Measurements from ENCODE around the gene CHPF. TPM values are rescaled to one million over a fixed set of nuclear protein-coding genes. Genes with fewer than 3 reads are reported as not detected.

CHPF gene
- total RNA-seq, 2 experiments from 2014 or later, result 6.5 to 7.1 TPM

GRCh38 chr2:219555956-219556355 is 12.3 kb upstream of the CHPF start:
- Mint-ChIP-seq H3K4me1 (ENCODE audit: low read depth) (peaks cover 17% of the 10 kb centered on the region), H3K27ac (no peak overlapping the region), H3K9me3 (no peaks in the 10 kb centered on the region), H3K4me3 (no peak overlapping the region), H3K36me3 (ENCODE audit: low read depth) (no peaks in the 10 kb centered on the region), H3K27me3 (peaks cover 50% of the 10 kb centered on the region)
- DNase-seq (no peak), ATAC-seq (ENCODE audit: poor library complexity) (no peak)
- no peak for TF ChIP-seq CTCF (IDR thresholded peaks at IDR 0.05)
- Histone ChIP-seq H3K27ac (ENCODE audit: low read depth in 1 of 2, low read length in 2 of 2) (no peak overlapping the region), H3K27me3 (ENCODE audit: control insufficient read depth in 1 of 2, insufficient read depth in 2 of 2, low read length in 2 of 2) (peaks cover 35 to 46% of the 10 kb centered on the region in 2 experiments), H3K36me3 (ENCODE audit: insufficient read depth, low read length) (no peaks in the 10 kb centered on the region), H3K4me1 (ENCODE audit: insufficient read depth, low read length) (peaks cover 24% of the 10 kb centered on the region), H3K9me3 (ENCODE audit: control insufficient read depth in 1 of 2, insufficient read depth in 1 of 2, low read length in 2 of 2) (peaks cover 0 to 26% of the 10 kb centered on the region in 2 experiments), H3K4me3 (ENCODE audit: low read length) (no peak overlapping the region)
- intact Hi-C loops (cut with DNase I, micrococcal nuclease), result no loop called here
- CTCF ChIA-PET, result interaction anchor here (0.6 kb wide), 1 partner anchor 60 kb away, joined by 3 read pairs; a partner anchor contains a TSS
- POLR2A ChIA-PET, result no interaction called here

GRCh38 chr2:219554350-219554749 is 10.7 kb upstream of the CHPF start:
- Mint-ChIP-seq H3K4me3 (peak overlapping the region; percentile 51), H3K27ac (no peak overlapping the region), H3K36me3 (ENCODE audit: low read depth) (no peaks in the 10 kb centered on the region), H3K27me3 (peaks cover 51% of the 10 kb centered on the region), H3K4me1 (ENCODE audit: low read depth) (peaks cover 17% of the 10 kb centered on the region), H3K9me3 (no peaks in the 10 kb centered on the region)
- CTCF ChIA-PET, result no interaction called here
- H3K9me3 ChIP-seq (ENCODE audit: control insufficient read depth in 1 of 2, insufficient read depth in 1 of 2, low read length in 2 of 2), result peaks cover 0 to 31% of the 10 kb centered on the region in 2 experiments
- TF ChIP-seq CTCF (IDR thresholded peaks at IDR 0.05), result no peak
- ATAC-seq (ENCODE audit: poor library complexity) (no peak), DNase-seq (peak in 1 of 14 experiments; percentile 22)
- peaks cover 35 to 53% of the 10 kb centered on the region in 2 experiments for H3K27me3 ChIP-seq (ENCODE audit: control insufficient read depth in 1 of 2, insufficient read depth in 2 of 2, low read length in 2 of 2)
- H3K4me1 ChIP-seq (ENCODE audit: insufficient read depth, low read length), result peaks cover 24% of the 10 kb centered on the region
- intact Hi-C loops (cut with DNase I, micrococcal nuclease), result no loop called here
- no peak overlapping the region for H3K27ac ChIP-seq (ENCODE audit: low read depth in 1 of 2, low read length in 2 of 2)
- H3K36me3 ChIP-seq (ENCODE audit: insufficient read depth, low read length), result no peaks in the 10 kb centered on the region
- no peak overlapping the region for H3K4me3 ChIP-seq (ENCODE audit: low read length)
- POLR2A ChIA-PET, result no interaction called here

- peak in 1 of 14 experiments; percentile 28 for DNase-seq
- no peaks in the 10 kb centered on the region for H3K36me3 ChIP-seq (ENCODE audit: insufficient read depth, low read length)
- Mint-ChIP-seq H3K4me3 (peak overlapping the region; percentile 86), H3K27ac (no peak overlapping the region), H3K36me3 (ENCODE audit: low read depth) (no peaks in the 10 kb centered on the region), H3K27me3 (peaks cover 53% of the 10 kb centered on the region), H3K9me3 (no peaks in the 10 kb centered on the region), H3K4me1 (ENCODE audit: low read depth) (peaks cover 17% of the 10 kb centered on the region)
- intact Hi-C loops (cut with DNase I, micrococcal nuclease), result no loop called here
- ChIA-PET POLR2A (no interaction called here), CTCF (interaction anchor here (3.1 kb wide), 1 partner anchor 11 kb away, joined by 9 read pairs; no protein-coding TSS in a partner anchor)
- ATAC-seq (ENCODE audit: poor library complexity), result no peak
- peaks cover 0 to 31% of the 10 kb centered on the region in 2 experiments for H3K9me3 ChIP-seq (ENCODE audit: control insufficient read depth in 1 of 2, insufficient read depth in 1 of 2, low read length in 2 of 2)
- peaks cover 24% of the 10 kb centered on the region for H3K4me1 ChIP-seq (ENCODE audit: insufficient read depth, low read length)
- no peak overlapping the region for H3K4me3 ChIP-seq (ENCODE audit: low read length)
- TF ChIP-seq CTCF (IDR thresholded peaks at IDR 0.05), result no peak
- H3K27me3 ChIP-seq (ENCODE audit: control insufficient read depth in 1 of 2, insufficient read depth in 2 of 2, low read length in 2 of 2), result peaks cover 33 to 50% of the 10 kb centered on the region in 2 experiments
- H3K27ac ChIP-seq (ENCODE audit: low read depth in 1 of 2, low read length in 2 of 2), result no peak overlapping the region
Measured at GRCh38 chr2:219553463-219553963, 9.9 kb upstream of the CHPF start.

Measured in CD4-positive, alpha-beta T cell (primary cell).